ENCODE measurements around the gene CCDC179.

Gene CCDC179

GRCh38 chr11:22809893-22810292, 50.4 kb downstream of the CCDC179 start:
- Histone ChIP-seq H3K9me3 (ENCODE audit: control insufficient read depth, low read length) (no peaks in the 10 kb centered on the region), H3K4me3 (ENCODE audit: insufficient read depth, low read depth, low read length, poor library complexity, severe bottlenecking) (no peak overlapping the region), H3K4me1 (ENCODE audit: control insufficient read depth, insufficient read depth, low read length, poor library complexity, severe bottlenecking) (no peaks in the 10 kb centered on the region), H3K27me3 (replicated peaks; ENCODE audit: control insufficient read depth, insufficient read depth, low read length, poor library complexity, severe bottlenecking) (no peaks in the 10 kb centered on the region), H3K27ac (ENCODE audit: insufficient read depth, low read length, poor library complexity, severe bottlenecking) (no peak overlapping the region), H3K36me3 (ENCODE audit: control insufficient read depth, insufficient read depth, low read length) (no peaks in the 10 kb centered on the region)
- DNase-seq: no peak

DNA sequence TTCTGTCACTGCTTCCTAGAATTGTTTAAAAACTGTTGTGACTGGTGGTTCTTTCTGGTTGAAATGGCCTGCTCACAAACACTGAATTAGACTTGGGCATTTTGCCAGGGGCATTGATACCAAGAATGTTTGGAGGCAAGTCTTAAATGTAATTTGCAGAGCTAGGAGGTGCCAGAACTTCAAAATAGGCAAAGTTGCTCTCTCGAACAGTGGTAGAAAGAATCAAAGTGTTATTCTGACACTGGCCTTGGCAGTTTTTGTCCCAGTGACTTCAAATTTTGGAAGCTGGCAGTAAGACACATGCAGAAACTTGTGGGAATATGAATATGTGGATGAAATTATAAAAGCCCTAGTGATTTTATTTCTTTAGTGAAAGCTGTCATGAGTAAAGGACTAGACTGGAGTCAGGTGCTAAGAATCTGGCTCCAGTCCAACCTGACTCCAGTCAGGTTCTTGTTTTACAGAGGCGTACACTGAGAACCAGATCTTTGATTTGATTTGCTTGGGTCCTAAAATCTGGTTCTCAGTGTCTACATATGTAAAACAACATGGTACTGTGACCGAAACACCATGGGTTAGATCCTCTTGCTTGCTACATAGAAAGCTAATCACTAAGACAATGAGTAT, 51.6 kb downstream of the CCDC179 start:
- H3K4me3 ChIP-seq (ENCODE audit: insufficient read depth, low read depth, low read length, poor library complexity, severe bottlenecking): no peak overlapping the region
- no peak for DNase-seq
- H3K9me3 ChIP-seq (ENCODE audit: control insufficient read depth, low read length): no peaks in the 10 kb centered on the region
- no peaks in the 10 kb centered on the region for H3K4me1 ChIP-seq (ENCODE audit: control insufficient read depth, insufficient read depth, low read length, poor library complexity, severe bottlenecking)
- no peaks in the 10 kb centered on the region for H3K27me3 ChIP-seq (replicated peaks; ENCODE audit: control insufficient read depth, insufficient read depth, low read length, poor library complexity, severe bottlenecking)
- H3K36me3 ChIP-seq (ENCODE audit: control insufficient read depth, insufficient read depth, low read length): no peaks in the 10 kb centered on the region
- no peak overlapping the region for H3K27ac ChIP-seq (ENCODE audit: insufficient read depth, low read length, poor library complexity, severe bottlenecking)

DNA sequence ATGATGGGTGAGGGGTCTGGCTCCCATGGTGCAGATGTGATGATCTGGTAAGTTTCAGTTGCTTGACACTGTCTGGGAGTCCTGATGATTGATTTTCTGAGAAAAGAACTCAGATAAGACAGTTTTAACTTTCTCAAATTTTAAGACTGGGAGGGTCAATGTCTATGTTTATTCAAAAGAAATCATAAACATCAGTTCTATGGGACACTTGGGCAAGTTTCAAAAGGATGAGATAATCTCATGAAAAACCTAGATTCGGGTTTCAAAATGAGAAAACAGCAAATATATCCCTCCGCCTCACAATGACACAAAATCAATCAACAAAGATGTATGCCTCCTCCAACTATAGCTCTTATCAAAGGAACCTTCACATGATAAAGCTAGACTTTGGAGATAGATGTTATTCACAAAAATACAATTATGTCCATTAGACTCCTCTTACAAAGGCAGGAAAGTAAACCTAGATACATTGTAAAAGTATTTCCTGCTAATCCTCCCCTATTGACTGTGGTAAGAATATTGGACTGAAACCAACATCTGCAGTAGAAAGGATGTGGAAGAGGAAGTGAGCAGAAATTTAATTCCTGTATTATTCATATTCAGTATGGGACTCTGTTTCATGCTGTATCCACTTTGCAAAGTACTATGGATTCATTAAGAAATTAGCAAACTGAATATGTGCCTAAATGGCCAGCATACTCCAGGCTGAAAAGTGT, 52.3 kb downstream of the CCDC179 start:
- no peaks in the 10 kb centered on the region for H3K27me3 ChIP-seq (replicated peaks; ENCODE audit: control insufficient read depth, insufficient read depth, low read length, poor library complexity, severe bottlenecking)

GRCh38 chr11:22807391-22807790, 52.9 kb downstream of the CCDC179 start:
- no peak overlapping the region for H3K27ac ChIP-seq (ENCODE audit: insufficient read depth, low read length, poor library complexity, severe bottlenecking)

More for the DNA sequence above, 52.3 kb downstream of the CCDC179 start:
- no peak for DNase-seq
- no peaks in the 10 kb centered on the region for H3K36me3 ChIP-seq (ENCODE audit: control insufficient read depth, insufficient read depth, low read length)
- no peaks in the 10 kb centered on the region for H3K9me3 ChIP-seq (ENCODE audit: control insufficient read depth, low read length)
- H3K4me3 ChIP-seq (ENCODE audit: insufficient read depth, low read depth, low read length, poor library complexity, severe bottlenecking): no peak overlapping the region
- H3K4me1 ChIP-seq (ENCODE audit: control insufficient read depth, insufficient read depth, low read length, poor library complexity, severe bottlenecking): no peaks in the 10 kb centered on the region
- no peak overlapping the region for H3K27ac ChIP-seq (ENCODE audit: insufficient read depth, low read length, poor library complexity, severe bottlenecking)

DNA sequence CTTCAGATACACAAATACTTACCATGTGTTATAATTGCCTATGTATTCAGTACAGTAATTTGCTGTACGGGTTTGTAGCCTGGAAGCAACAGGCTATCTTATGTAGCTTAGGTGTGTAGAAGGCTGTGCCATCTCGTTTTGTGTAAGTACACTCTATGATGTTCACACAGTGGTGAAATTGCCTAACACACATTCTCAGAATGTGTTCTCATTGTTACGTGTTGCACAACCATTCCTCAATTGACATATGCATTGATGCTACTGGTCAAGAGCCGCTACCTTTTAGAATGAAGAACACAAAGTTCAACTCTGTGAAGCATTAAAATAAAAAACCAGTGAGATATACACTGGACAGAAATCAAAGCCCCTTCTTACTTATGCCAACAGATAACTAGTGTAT, 57.4 kb downstream of the CCDC179 start:
- no peaks in the 10 kb centered on the region for H3K4me1 ChIP-seq (ENCODE audit: control insufficient read depth, insufficient read depth, low read length, poor library complexity, severe bottlenecking)
- H3K36me3 ChIP-seq (ENCODE audit: control insufficient read depth, insufficient read depth, low read length): no peaks in the 10 kb centered on the region
- H3K27ac ChIP-seq (ENCODE audit: insufficient read depth, low read length, poor library complexity, severe bottlenecking): no peak overlapping the region
- no peaks in the 10 kb centered on the region for H3K9me3 ChIP-seq (ENCODE audit: control insufficient read depth, low read length)
- H3K4me3 ChIP-seq (ENCODE audit: insufficient read depth, low read depth, low read length, poor library complexity, severe bottlenecking): no peak overlapping the region
- DNase-seq: no peak
- H3K27me3 ChIP-seq (replicated peaks; ENCODE audit: control insufficient read depth, insufficient read depth, low read length, poor library complexity, severe bottlenecking): no peaks in the 10 kb centered on the region

More at GRCh38 chr11:22807391-22807790, 52.9 kb downstream of the CCDC179 start:
- Histone ChIP-seq H3K9me3 (ENCODE audit: control insufficient read depth, low read length) (no peaks in the 10 kb centered on the region), H3K4me3 (ENCODE audit: insufficient read depth, low read depth, low read length, poor library complexity, severe bottlenecking) (no peak overlapping the region), H3K4me1 (ENCODE audit: control insufficient read depth, insufficient read depth, low read length, poor library complexity, severe bottlenecking) (no peaks in the 10 kb centered on the region), H3K36me3 (ENCODE audit: control insufficient read depth, insufficient read depth, low read length) (no peaks in the 10 kb centered on the region), H3K27me3 (replicated peaks; ENCODE audit: control insufficient read depth, insufficient read depth, low read length, poor library complexity, severe bottlenecking) (no peaks in the 10 kb centered on the region)
- DNase-seq: no peak

GRCh38 chr11:22800482-22800881, 59.8 kb downstream of the CCDC179 start:
- H3K27me3 ChIP-seq (replicated peaks; ENCODE audit: control insufficient read depth, insufficient read depth, low read length, poor library complexity, severe bottlenecking): no peaks in the 10 kb centered on the region
- no peaks in the 10 kb centered on the region for H3K9me3 ChIP-seq (ENCODE audit: control insufficient read depth, low read length)
- no peaks in the 10 kb centered on the region for H3K4me1 ChIP-seq (ENCODE audit: control insufficient read depth, insufficient read depth, low read length, poor library complexity, severe bottlenecking)
- no peaks in the 10 kb centered on the region for H3K36me3 ChIP-seq (ENCODE audit: control insufficient read depth, insufficient read depth, low read length)
- no peak overlapping the region for H3K4me3 ChIP-seq (ENCODE audit: insufficient read depth, low read depth, low read length, poor library complexity, severe bottlenecking)
- no peak overlapping the region for H3K27ac ChIP-seq (ENCODE audit: insufficient read depth, low read length, poor library complexity, severe bottlenecking)
- no peak for DNase-seq

DNA sequence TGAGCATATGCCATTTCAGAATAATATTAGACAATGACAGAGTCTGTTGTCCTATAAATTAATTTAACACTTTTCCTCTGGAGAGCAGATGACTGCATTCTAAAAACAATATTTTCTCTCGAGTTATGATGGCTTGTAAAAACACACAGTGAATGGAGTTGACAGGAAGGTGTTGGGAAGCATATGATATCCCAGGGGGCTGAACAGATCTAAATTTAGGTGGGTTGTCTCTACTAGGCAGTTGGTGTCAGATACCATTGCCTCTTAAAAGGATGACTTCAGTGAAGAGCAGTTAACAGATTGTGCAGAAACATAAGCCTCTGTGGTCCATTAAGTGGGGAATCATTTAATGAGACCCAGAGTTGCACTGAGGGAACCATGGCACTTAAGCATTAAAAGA, 61.4 kb downstream of the CCDC179 start:
- no peak overlapping the region for H3K27ac ChIP-seq (ENCODE audit: insufficient read depth, low read length, poor library complexity, severe bottlenecking)
- no peak overlapping the region for H3K4me3 ChIP-seq (ENCODE audit: insufficient read depth, low read depth, low read length, poor library complexity, severe bottlenecking)
- DNase-seq: no peak
- no peaks in the 10 kb centered on the region for H3K9me3 ChIP-seq (ENCODE audit: control insufficient read depth, low read length)
- H3K4me1 ChIP-seq (ENCODE audit: control insufficient read depth, insufficient read depth, low read length, poor library complexity, severe bottlenecking): no peaks in the 10 kb centered on the region
- H3K27me3 ChIP-seq (replicated peaks; ENCODE audit: control insufficient read depth, insufficient read depth, low read length, poor library complexity, severe bottlenecking): no peaks in the 10 kb centered on the region
- no peaks in the 10 kb centered on the region for H3K36me3 ChIP-seq (ENCODE audit: control insufficient read depth, insufficient read depth, low read length)

- Histone ChIP-seq H3K27ac (ENCODE audit: insufficient read depth, low read length, poor library complexity, severe bottlenecking) (no peak overlapping the region), H3K27me3 (replicated peaks; ENCODE audit: control insufficient read depth, insufficient read depth, low read length, poor library complexity, severe bottlenecking) (no peaks in the 10 kb centered on the region), H3K36me3 (ENCODE audit: control insufficient read depth, insufficient read depth, low read length) (no peaks in the 10 kb centered on the region), H3K9me3 (ENCODE audit: control insufficient read depth, low read length) (no peaks in the 10 kb centered on the region), H3K4me3 (ENCODE audit: insufficient read depth, low read depth, low read length, poor library complexity, severe bottlenecking) (no peak overlapping the region), H3K4me1 (ENCODE audit: control insufficient read depth, insufficient read depth, low read length, poor library complexity, severe bottlenecking) (no peaks in the 10 kb centered on the region)
- no peak for DNase-seq
Observed at GRCh38 chr11:22797047-22797446, 63.2 kb downstream of the CCDC179 start.

Data from effector memory CD4-positive, alpha-beta T cell (primary cell).